A204.1 (cell line): ENCODE data around the gene PCYT1A.
"Not testable (repeated sequence)": the region's sequence is repeated elsewhere in the genome, so short reads cannot be mapped to it uniquely, and the experiment has no call there.

Experiments
- FAIRE-seq: peaks from 2 replicates; lab custom pipeline; 2012; peaks lifted over from hg19 to GRCh38; lab: Jason Lieb, UNC

The PCYT1A gene

DNA sequence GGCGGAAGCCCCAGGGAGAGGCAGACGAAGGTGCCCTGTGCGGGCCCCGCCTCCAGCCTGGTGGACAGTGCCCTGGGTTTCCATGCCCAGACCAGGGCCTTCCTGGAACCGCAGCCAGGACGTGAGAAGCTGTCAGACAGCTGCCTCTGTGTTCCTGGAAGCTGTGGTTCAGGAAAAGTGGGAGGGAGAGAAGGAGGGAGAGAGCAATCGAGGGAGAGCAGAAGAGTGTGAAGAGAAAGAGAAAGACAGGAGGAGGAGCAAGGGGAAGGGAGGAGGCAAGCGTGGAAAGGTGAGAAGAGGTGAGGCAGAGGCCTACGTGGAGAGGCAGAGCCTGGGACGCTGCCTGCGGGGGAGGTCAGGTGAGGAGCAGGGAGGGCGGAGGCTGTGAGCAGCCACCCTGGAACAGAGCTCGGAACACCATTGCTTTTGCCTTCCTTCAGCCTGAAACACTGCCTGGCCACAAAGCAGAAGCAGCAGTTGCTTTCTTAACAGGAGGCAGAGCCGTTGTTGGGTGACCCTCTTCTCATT is 94.9 kb downstream of the PCYT1A start:
- no peak for FAIRE-seq

DNA sequence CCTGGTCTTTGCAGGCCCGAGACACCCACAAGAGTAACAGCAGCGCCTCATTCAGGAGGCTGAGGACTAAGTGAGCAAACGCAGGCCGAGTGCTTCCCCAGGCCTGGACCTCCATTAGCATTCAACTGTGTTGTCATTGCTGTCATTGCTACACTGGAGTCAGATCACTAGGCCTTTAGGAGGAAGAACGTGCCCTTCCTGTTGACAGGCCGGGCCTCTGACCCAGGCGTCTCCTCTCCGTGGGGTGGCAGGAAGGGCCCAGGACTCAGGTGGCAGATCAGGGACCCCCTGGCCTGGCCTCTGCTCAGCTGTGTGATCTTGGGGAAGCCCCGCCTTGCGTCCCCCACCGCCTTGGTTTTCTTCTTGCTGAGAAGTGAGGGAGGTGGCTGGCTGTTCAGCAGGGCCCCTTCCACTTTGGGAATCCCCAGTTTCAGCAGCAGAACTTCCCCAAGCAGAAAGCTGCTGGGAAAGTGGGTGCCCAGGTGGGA is 95.4 kb downstream of the PCYT1A start:
- FAIRE-seq, result no peak

DNA sequence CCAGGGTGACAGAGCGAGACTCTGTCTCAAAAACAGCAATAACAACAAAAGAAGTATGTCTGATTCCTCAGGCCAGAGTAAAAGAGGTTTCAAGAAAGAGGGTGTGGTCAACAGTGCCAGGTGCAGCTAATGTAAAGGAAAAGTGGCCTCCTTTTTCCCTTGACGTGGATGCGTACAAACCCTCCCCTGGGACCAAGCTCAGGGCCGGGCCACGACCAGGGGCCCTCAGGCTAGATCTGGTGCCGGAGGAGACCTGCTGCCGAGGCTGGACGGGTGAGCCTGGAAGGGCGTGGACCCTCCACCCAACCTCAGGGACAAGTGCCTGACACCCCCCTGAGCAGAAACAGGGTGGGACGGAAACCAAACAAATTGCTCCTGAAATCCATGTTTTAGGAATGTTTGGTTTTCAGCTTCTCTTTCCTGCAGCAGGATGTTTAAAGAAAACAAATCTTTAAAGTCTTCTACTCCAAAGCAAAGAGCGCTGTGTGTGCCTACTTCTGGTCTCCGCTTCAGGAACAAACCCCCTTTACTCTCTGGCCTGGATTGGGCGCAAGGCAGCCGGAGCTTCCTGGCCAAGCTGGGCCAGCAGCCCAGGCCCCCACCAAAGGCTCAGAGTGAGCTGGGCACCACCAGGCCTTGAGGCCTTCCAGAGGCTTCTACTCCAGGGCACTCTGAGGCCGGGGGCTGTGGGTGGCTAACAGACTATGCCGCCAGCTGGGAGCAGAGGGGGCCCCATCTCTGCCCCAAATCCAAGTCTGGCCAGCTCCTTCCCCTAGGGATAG is 97.8 kb downstream of the PCYT1A start:
- FAIRE-seq, result no peak

DNA sequence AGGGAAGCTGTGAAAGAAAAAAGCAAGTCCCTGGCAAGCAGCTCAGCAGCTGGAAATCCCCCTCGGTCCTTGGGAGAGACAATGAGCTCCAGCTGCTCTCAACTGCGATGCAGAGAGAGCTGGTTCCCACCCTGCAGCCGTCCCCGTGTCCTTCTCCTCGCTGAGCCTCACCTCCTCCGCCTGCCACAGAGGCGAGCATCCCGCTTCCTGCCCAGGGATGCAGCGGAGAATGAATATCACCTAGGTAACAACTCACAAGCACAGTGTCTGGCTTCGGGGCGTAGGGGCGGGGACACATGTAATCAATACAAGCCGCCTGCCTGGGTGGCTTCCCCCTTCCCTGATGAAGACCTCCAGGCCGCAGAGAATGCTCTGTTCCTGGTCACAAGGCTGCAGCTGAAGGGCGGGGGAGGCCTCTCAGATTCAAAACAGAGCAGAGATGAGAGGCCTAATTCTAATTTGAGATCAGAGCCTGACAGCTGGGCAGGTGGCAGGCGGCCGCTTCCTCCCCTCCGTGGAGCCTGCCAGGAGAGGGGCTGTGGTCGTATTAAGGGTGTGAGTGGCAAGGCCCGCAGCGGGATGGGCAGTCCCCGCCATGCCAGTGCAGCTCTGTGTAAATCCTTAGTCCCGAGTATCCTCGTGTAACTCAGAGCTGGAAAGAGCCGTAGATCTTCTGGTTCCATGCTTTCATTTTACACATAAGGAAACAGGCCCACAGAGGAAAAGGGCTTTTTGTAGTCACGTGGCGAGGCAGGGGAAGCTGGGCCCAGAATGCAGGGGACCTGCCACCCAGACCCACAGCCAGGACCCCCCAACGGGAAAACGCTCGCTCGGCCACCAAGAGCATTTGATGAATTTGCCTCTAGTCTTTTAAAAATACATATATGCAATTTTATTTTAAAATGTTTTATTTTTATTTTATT is 100.6 kb downstream of the PCYT1A start:
- FAIRE-seq, result no peak

DNA sequence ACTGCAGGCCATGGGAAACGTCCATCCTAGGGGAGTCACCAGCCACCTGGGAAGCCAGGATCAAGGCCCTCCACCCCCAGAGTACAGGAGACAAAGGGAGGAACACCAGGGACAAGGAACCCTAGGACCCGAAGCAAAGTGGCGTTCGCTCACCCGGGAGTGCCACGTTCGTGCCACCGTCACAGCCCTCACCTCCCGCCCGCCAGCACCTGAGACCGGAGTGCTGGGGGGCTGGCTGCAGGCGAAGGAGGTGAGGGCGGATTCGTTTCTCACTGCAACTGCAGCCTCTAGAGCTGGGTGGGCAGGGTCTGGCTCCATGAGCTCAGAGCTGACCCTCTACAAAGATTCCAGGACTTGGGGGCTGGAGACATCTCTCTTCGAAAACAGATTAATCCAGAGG is 102.6 kb downstream of the PCYT1A start:
- no peak for FAIRE-seq

DNA sequence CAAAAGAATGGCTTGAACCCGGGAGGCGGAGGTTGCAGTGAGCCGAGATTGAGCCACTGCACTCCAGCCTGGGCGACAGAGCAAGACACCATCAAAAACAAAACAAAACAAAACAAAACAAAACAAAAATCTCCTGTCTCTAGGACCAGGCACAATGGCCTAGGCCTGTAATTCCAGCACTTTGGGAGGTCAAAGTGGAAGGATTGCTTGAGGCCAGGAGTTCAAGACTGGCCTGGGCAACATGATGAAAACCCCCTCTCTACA is 103.4 kb downstream of the PCYT1A start:
- FAIRE-seq, result not testable (repeated sequence)

DNA sequence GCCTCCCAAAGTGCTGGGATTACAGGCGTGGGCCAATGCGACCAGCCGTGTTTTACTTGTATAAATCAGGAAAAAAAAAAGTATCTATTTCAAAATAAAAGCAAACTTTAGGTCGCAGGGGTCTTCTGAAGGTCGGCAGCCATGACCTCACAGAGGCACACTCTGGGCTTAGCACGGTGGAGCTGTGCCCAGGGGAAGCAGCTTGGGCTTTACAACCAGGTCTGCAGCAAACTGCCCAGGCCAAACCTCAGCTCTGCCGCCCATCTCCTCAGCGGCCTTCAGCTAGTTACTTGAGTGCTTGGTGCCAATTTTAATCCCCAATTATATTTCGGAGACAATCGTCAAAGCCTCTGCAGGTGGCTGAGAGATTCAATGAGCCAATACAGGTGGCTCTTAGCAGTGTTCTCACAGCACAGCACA is 106.4 kb downstream of the PCYT1A start:
- FAIRE-seq, result no peak

DNA sequence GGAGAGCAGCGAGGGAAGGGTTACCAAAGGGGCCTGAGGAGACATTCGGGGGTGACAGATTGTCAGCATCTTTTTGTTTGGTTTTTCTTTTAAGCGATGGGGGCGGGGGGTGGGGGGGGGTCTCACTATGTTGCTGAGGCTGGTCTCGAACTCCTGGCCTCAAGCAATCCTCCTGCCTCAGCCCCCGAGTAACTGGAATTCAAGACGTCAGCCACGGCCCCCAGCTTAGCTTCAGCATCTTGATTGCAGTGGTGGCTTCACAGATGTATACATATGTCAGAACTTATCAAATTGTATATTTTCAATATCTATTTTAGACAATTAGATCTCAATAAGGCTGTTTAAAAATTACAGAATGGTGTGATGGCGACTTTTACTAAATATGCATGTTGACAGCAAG is 107.2 kb downstream of the PCYT1A start:
- no peak for FAIRE-seq
